Neural cell (in vitro differentiated cells): ENCODE measurements around the gene RCOR3. TPM values are rescaled to one million over a fixed set of nuclear protein-coding genes. Genes with fewer than 3 reads are reported as not detected.

ENCODE experiments used
- H2AFZ ChIP-seq: fragments of 200-600, 300-800 bp; sonication (generic), shearing (Covaris generic); 2 replicates; pipeline ENCODE4 v1.6.0; 2014; ENCODE audit warnings: low read depth, mild to moderate bottlenecking, antibody characterized with exemption, low read length, moderate library complexity
- H3F3A ChIP-seq: fragments of 200-600 bp; shearing (Covaris generic); 2 replicates; pipeline ENCODE4 v1.6.1; 2016; ENCODE audit warnings: mild to moderate bottlenecking, moderate library complexity, mixed read lengths, antibody characterized with exemption, low read length; ENCODE audit not compliant: insufficient read depth, poor library complexity, severe bottlenecking
- H3K27ac ChIP-seq: fragments of 200-600, 300-800 bp; sonication (generic), shearing (Covaris generic); 2 replicates; pipeline ENCODE4 v1.5.1; 2014; ENCODE audit warnings: mild to moderate bottlenecking, low read length, moderate library complexity
- H3K27me3 ChIP-seq: fragments of 300-800, 200-600 bp; sonication (generic), shearing (Covaris generic); 2 replicates; pipeline ENCODE4 v1.6.0; 2014; ENCODE audit warnings: mild to moderate bottlenecking, low read depth, low read length, moderate library complexity; ENCODE audit not compliant: insufficient read depth
- H3K36me3 ChIP-seq: fragments of 300-800, 200-600 bp; sonication (generic), shearing (Covaris generic); 2 replicates; pipeline ENCODE4 v1.5.1; 2014; ENCODE audit warnings: mild to moderate bottlenecking, antibody characterized with exemption, low read length, moderate library complexity; ENCODE audit not compliant: insufficient read depth
- H3K4me2 ChIP-seq: fragments of 300-800, 200-600 bp; sonication (generic), shearing (Covaris generic); 2 replicates; pipeline ENCODE4 v1.6.0; 2014; ENCODE audit warnings: mild to moderate bottlenecking, low read length
- H3K4me3 ChIP-seq: fragments of 300-800, 200-600 bp; sonication (generic), shearing (Covaris generic); 2 replicates; pipeline ENCODE4 v1.5.1; 2014; ENCODE audit warnings: mild to moderate bottlenecking, low read length, moderate library complexity
- H3K79me2 ChIP-seq: fragments of 200-600 bp; shearing (Covaris generic); replicated peaks from 2 replicates; pipeline ENCODE4 v1.6.0; 2014; ENCODE audit warnings: mild to moderate bottlenecking, low read length, moderate library complexity; ENCODE audit not compliant: insufficient read depth
- H3K9ac ChIP-seq: fragments of 300-800, 200-600 bp; sonication (generic), shearing (Covaris generic); 2 replicates; pipeline ENCODE4 v1.6.1; 2016; ENCODE audit warnings: mild to moderate bottlenecking, low read length, mixed read lengths
- H3K9me2 ChIP-seq: fragments of 200-600 bp; shearing (Covaris generic); 2 replicates; pipeline ENCODE4 v1.6.1; 2016; ENCODE audit warnings: mild to moderate bottlenecking, low read length, mixed read lengths; ENCODE audit not compliant: insufficient read depth
- H3K9me3 ChIP-seq: fragments of 200-600, 300-800 bp; sonication (generic), shearing (Covaris generic); 2 replicates; pipeline ENCODE4 v1.6.1; 2016; ENCODE audit warnings: mild to moderate bottlenecking, mixed run types, low read length, moderate library complexity, mixed read lengths
- H4K20me1 ChIP-seq: fragments of 200-600 bp; shearing (Covaris generic); 2 replicates; pipeline ENCODE4 v1.6.1; 2016; ENCODE audit warnings: mild to moderate bottlenecking, mixed run types; ENCODE audit not compliant: insufficient read depth
- CTCF ChIP-seq: fragments of 450-650 bp; IDR thresholded peaks from 2 replicates; pipeline ENCODE4 v1.5.1; 2014; ENCODE audit warnings: antibody characterized with exemption, mild to moderate bottlenecking, moderate library complexity; ENCODE audit not compliant: poor library complexity, severe bottlenecking
- EP300 ChIP-seq: fragments of 450-650 bp; conservative IDR thresholded peaks from 2 replicates; pipeline ENCODE4 v1.6.1; 2014; ENCODE audit warnings: antibody characterized with exemption, mild to moderate bottlenecking, moderate library complexity; ENCODE audit not compliant: poor library complexity, severe bottlenecking
- EZH2 ChIP-seq: fragments of 200-600, 300-800 bp; shearing (Covaris generic), sonication (generic); IDR thresholded peaks from 2 replicates; pipeline ENCODE4 v1.6.1; 2014; ENCODE audit warnings: antibody characterized with exemption, low read length, borderline replicate concordance, mild to moderate bottlenecking; ENCODE audit not compliant: insufficient read depth, poor library complexity, severe bottlenecking
- MXI1 ChIP-seq: fragments of 450-650 bp; conservative IDR thresholded peaks from 2 replicates; pipeline ENCODE4 v1.6.1; 2014; ENCODE audit warnings: antibody characterized with exemption, mild to moderate bottlenecking; ENCODE audit not compliant: poor library complexity, severe bottlenecking
- POLR2AphosphoS5 ChIP-seq: IDR thresholded peaks from 2 replicates; pipeline ENCODE4 v1.6.1; 2012
- RAD21 ChIP-seq: fragments of 450-650 bp; conservative IDR thresholded peaks from 2 replicates; pipeline ENCODE4 v1.6.1; 2014; ENCODE audit warnings: antibody characterized with exemption, mild to moderate bottlenecking, moderate library complexity
- REST ChIP-seq: IDR thresholded peaks from 2 replicates; pipeline ENCODE4 v1.6.1; 2012; ENCODE audit warnings: borderline replicate concordance
- SMC3 ChIP-seq: fragments of 450-650 bp; conservative IDR thresholded peaks from 2 replicates; pipeline ENCODE4 v1.6.1; 2014; ENCODE audit warnings: antibody characterized with exemption, mild to moderate bottlenecking, moderate library complexity; ENCODE audit not compliant: poor library complexity
- TAF1 ChIP-seq: IDR thresholded peaks from 2 replicates; pipeline ENCODE4 v1.6.1; 2012; ENCODE audit warnings: low read depth
- polyA plus RNA-seq: library from polyadenylated mRNA; depleted of rRNA; stranded (reverse); fragments of >200 nt; gene quantifications from 2 replicates; pipeline ENCODE4 v1.2.3, GENCODE V29; 2014

RCOR3 gene
- polyA plus RNA-seq, 1 donor from 2014 or later: 61.6 TPM

GRCh38 chr1:211210965-211211364 is 48.2 kb upstream of the RCOR3 start:
- H2AFZ ChIP-seq: no peak overlapping the region
- TF ChIP-seq REST: no peak
- no peak for TF ChIP-seq TAF1
- no peak for TF ChIP-seq CTCF
- TF ChIP-seq EZH2: no peak
- no peak for TF ChIP-seq RAD21
- no peak for TF ChIP-seq EP300
- TF ChIP-seq POLR2AphosphoS5: no peak
- TF ChIP-seq MXI1: no peak
- TF ChIP-seq SMC3: no peak
- no peaks in the 10 kb centered on the region for H3F3A ChIP-seq
- H3K27me3 ChIP-seq: no peaks in the 10 kb centered on the region
- no peak overlapping the region for H3K4me2 ChIP-seq
- no peak overlapping the region for H3K9ac ChIP-seq
- no peaks in the 10 kb centered on the region for H3K9me2 ChIP-seq
- H3K36me3 ChIP-seq: no peaks in the 10 kb centered on the region
- no peak overlapping the region for H3K27ac ChIP-seq
- no peaks in the 10 kb centered on the region for H3K79me2 ChIP-seq
- no peaks in the 10 kb centered on the region for H3K9me3 ChIP-seq
- no peak overlapping the region for H3K4me3 ChIP-seq
- H4K20me1 ChIP-seq: no peaks in the 10 kb centered on the region

- Histone ChIP-seq H3K4me3 (no peak overlapping the region), H3K9ac (no peak overlapping the region), H3K9me2 (no peaks in the 10 kb centered on the region), H3K4me2 (no peak overlapping the region), H3F3A (no peaks in the 10 kb centered on the region), H2AFZ (no peak overlapping the region), H3K36me3 (no peaks in the 10 kb centered on the region), H3K27me3 (no peaks in the 10 kb centered on the region), H3K27ac (no peak overlapping the region), H3K79me2 (no peaks in the 10 kb centered on the region), H3K9me3 (no peaks in the 10 kb centered on the region), H4K20me1 (no peaks in the 10 kb centered on the region)
- TF ChIP-seq EP300 (no peak), RAD21 (no peak), CTCF (no peak), POLR2AphosphoS5 (no peak), SMC3 (no peak), TAF1 (no peak), EZH2 (no peak), MXI1 (no peak), REST (no peak)
These were observed 45.5 kb upstream of the RCOR3 start for GRCh38 chr1:211213702-211214101.
